Keratinocyte (primary cell): ENCODE measurements around the gene HOXB2. TPM values are rescaled to one million over a fixed set of nuclear protein-coding genes. Genes with fewer than 3 reads are reported as not detected.

Experiments used
- DNase-seq: peaks from one replicate; pipeline ENCODE4 v3.0.0-alpha.2; 2011; ENCODE audit warnings: low read depth, missing footprints, low spot score
- FAIRE-seq: peaks from 2 replicates; lab custom pipeline; 2011; peaks lifted over from hg19 to GRCh38; lab: Jason Lieb, UNC
- H2AFZ ChIP-seq: 2 replicates; pipeline ENCODE4 v1.6.0; 2012; ENCODE audit warnings: low read length, control low read depth, inconsistent platforms; ENCODE audit not compliant: control insufficient read depth
- H3K27ac ChIP-seq: 2 replicates; pipeline ENCODE4 v1.5.1; 2011; ENCODE audit warnings: low read length; ENCODE audit not compliant: control insufficient read depth, insufficient read depth
- H3K27me3 ChIP-seq: 3 replicates; pipeline ENCODE4 v1.6.0; 2011; ENCODE audit warnings: low read length; ENCODE audit not compliant: control insufficient read depth, insufficient read depth; ENCODE audit errors: extremely low read depth
- H3K36me3 ChIP-seq, 2 experiments: 2 replicates in 1 of 2; 3 replicates in 1 of 2; pipeline ENCODE4 v1.5.1; 2011; ENCODE audit warnings: low read length in 2 of 2, mild to moderate bottlenecking in 1 of 2; ENCODE audit not compliant: control insufficient read depth in 2 of 2, insufficient read depth in 2 of 2; ENCODE audit errors: extremely low read depth in 1 of 2
- H3K4me1 ChIP-seq: 3 replicates; pipeline ENCODE4 v1.5.1; 2011; ENCODE audit warnings: low read length; ENCODE audit not compliant: control insufficient read depth, insufficient read depth; ENCODE audit errors: extremely low read depth
- H3K4me2 ChIP-seq: 3 replicates; pipeline ENCODE4 v1.6.0; 2011; ENCODE audit warnings: low read depth, low read length; ENCODE audit not compliant: control insufficient read depth, insufficient read depth; ENCODE audit errors: extremely low read depth
- H3K4me3 ChIP-seq, 3 experiments: fragments of 200-600 bp in 1 of 3; sonication (generic) in 1 of 3; 2 replicates in 2 of 3; 3 replicates in 1 of 3; pipeline ENCODE4 v1.5.1; 2011 to 2016; ENCODE audit warnings: low read length in 3 of 3, mild to moderate bottlenecking in 3 of 3, control low read depth in 2 of 3, inconsistent platforms in 1 of 3, low read depth in 1 of 3, mixed read lengths in 1 of 3, mixed run types in 1 of 3, moderate library complexity in 1 of 3; ENCODE audit not compliant: control insufficient read depth in 2 of 3, insufficient read depth in 2 of 3; ENCODE audit errors: extremely low read depth in 1 of 3
- H3K79me2 ChIP-seq: 2 replicates; pipeline ENCODE4 v1.6.0; 2012; ENCODE audit warnings: low read length; ENCODE audit not compliant: control insufficient read depth, insufficient read depth
- H3K9ac ChIP-seq: 3 replicates; pipeline ENCODE4 v1.6.0; 2011; ENCODE audit warnings: low read length; ENCODE audit not compliant: control insufficient read depth, insufficient read depth; ENCODE audit errors: extremely low read depth
- H3K9me1 ChIP-seq: 3 replicates; pipeline ENCODE4 v1.6.0; 2011; ENCODE audit warnings: low read length; ENCODE audit not compliant: control insufficient read depth, insufficient read depth; ENCODE audit errors: extremely low read depth
- H3K9me3 ChIP-seq: 2 replicates; pipeline ENCODE4 v1.5.1; 2012; ENCODE audit warnings: low read depth, low read length; ENCODE audit not compliant: control insufficient read depth
- H4K20me1 ChIP-seq: 3 replicates; pipeline ENCODE4 v1.6.0; 2011; ENCODE audit warnings: low read length; ENCODE audit not compliant: control insufficient read depth, insufficient read depth; ENCODE audit errors: extremely low read depth
- CTCF ChIP-seq, 3 experiments: IDR thresholded peaks in 1 of 3; conservative IDR thresholded peaks in 1 of 3; optimal IDR thresholded peaks in 1 of 3; 2 replicates in 2 of 3; 3 replicates in 1 of 3; pipeline versions ENCODE3 to v1.5.1; 2011; ENCODE audit warnings: low read length in 3 of 3, mild to moderate bottlenecking in 3 of 3, moderate library complexity in 2 of 3, control low read depth in 1 of 3, inconsistent platforms in 1 of 3; ENCODE audit not compliant: insufficient read depth in 2 of 3; ENCODE audit errors: extremely low read depth in 1 of 3
- EZH2 ChIP-seq: IDR thresholded peaks from one replicate; pipeline ENCODE4 v1.6.1; 2012; ENCODE audit warnings: inconsistent platforms, mild to moderate bottlenecking, low read length, moderate library complexity
- dilution Hi-C: fragments of 300-500 bp; cut with MboI; formaldehyde crosslinking; loops from one replicate; pipeline ENCODE4 v1.7.0; 2020; ENCODE audit warnings: low sequenced_read_pairs; ENCODE audit not compliant: extremely low pct_ligation_motif_present
- polyA plus RNA-seq, 5 experiments: library from polyadenylated mRNA; depleted of rRNA in 3 of 5; stranded (reverse) in 3 of 5; stranded (forward) in 1 of 5; unstranded in 1 of 5; fragments of >200 nt; gene quantifications; 1 replicate in 1 of 5; 2 replicates in 3 of 5; 3 replicates in 1 of 5; pipeline versions ENCODE4 v1.2.1 to v1.2.3, GENCODE V29; 2011 to 2012; ENCODE audit warnings: missing spikeins in 2 of 5, low read depth in 1 of 5, low replicate concordance in 1 of 5

The HOXB2 gene
- polyA plus RNA-seq, 1 donor (not counting 4 experiments of a cell fraction or from before 2014, with no cell fraction given) = 3.8 TPM

GRCh38 chr17:48579760-48580554 is 35.0 kb upstream of the HOXB2 start:
- H2AFZ ChIP-seq = no peak overlapping the region
- H3K4me3 ChIP-seq = no peak overlapping the region
- no peak overlapping the region for H3K9ac ChIP-seq
- no peak for DNase-seq
- H3K4me2 ChIP-seq = no peak overlapping the region
- H3K27ac ChIP-seq = no peak overlapping the region
- no peak for FAIRE-seq
- H3K9me1 ChIP-seq = no peaks in the 10 kb centered on the region
- no peaks in the 10 kb centered on the region for H4K20me1 ChIP-seq
- dilution Hi-C loops = no loop called here
- peaks cover 71% of the 10 kb centered on the region for H3K27me3 ChIP-seq
- H3K79me2 ChIP-seq = no peaks in the 10 kb centered on the region
- TF ChIP-seq CTCF (optimal IDR thresholded peaks at IDR 0.05 in 1 of 3, IDR thresholded peaks at IDR 0.05 in 1 of 3, conservative IDR thresholded peaks at IDR 0.05 in 1 of 3; ENCODE audit: extremely low read depth in 1 of 3, insufficient read depth in 2 of 3, low read length in 3 of 3) (no peak), EZH2 (no peak)
- peaks cover 16% of the 10 kb centered on the region for H3K4me1 ChIP-seq
- peaks cover 0 to 2% of the 10 kb centered on the region in 2 experiments for H3K36me3 ChIP-seq
- H3K9me3 ChIP-seq = no peaks in the 10 kb centered on the region

GRCh38 chr17:48579471-48579759 is 34.5 kb upstream of the HOXB2 start:
- no peaks in the 10 kb centered on the region for H4K20me1 ChIP-seq
- H3K36me3 ChIP-seq = peaks cover 0 to 2% of the 10 kb centered on the region in 2 experiments
- H3K4me2 ChIP-seq = peak overlapping the region; percentile 71
- H2AFZ ChIP-seq = no peak overlapping the region
- H3K27me3 ChIP-seq = peaks cover 76% of the 10 kb centered on the region
- H3K4me3 ChIP-seq = no peak overlapping the region
- no peaks in the 10 kb centered on the region for H3K9me1 ChIP-seq
- H3K27ac ChIP-seq = no peak overlapping the region
- H3K9ac ChIP-seq = no peak overlapping the region
- TF ChIP-seq EZH2 (no peak), CTCF (optimal IDR thresholded peaks at IDR 0.05 in 1 of 3, IDR thresholded peaks at IDR 0.05 in 1 of 3, conservative IDR thresholded peaks at IDR 0.05 in 1 of 3; ENCODE audit: extremely low read depth in 1 of 3, insufficient read depth in 2 of 3, low read length in 3 of 3) (no peak)
- dilution Hi-C loops = no loop called here
- no peak for FAIRE-seq
- DNase-seq = no peak
- peaks cover 14% of the 10 kb centered on the region for H3K4me1 ChIP-seq
- H3K79me2 ChIP-seq = no peaks in the 10 kb centered on the region
- H3K9me3 ChIP-seq = no peaks in the 10 kb centered on the region
